Epithelial cell of esophagus (primary cell): Measurements from ENCODE around the gene KLF7.

Source experiments
- DNase-seq: peaks from one replicate; pipeline ENCODE4 v3.0.0; 2010; ENCODE audit warnings: low read depth
- H3K4me3 ChIP-seq: 2 replicates; pipeline ENCODE4 v1.5.1; 2011; ENCODE audit warnings: mild to moderate bottlenecking, low read length, control low read depth
- CTCF ChIP-seq: IDR thresholded peaks from 2 replicates; pipeline ENCODE4 v1.5.1; 2011; ENCODE audit warnings: low read depth, mild to moderate bottlenecking, low read length, control low read depth, inconsistent platforms; ENCODE audit not compliant: insufficient read depth; ENCODE audit errors: missing control alignments

The KLF7 gene

GRCh38 chr2:207135340-207135739, 30.4 kb downstream of the KLF7 start:
- H3K4me3 ChIP-seq, result no peak overlapping the region
- DNase-seq, result no peak
- TF ChIP-seq CTCF, result no peak

- no peak overlapping the region for H3K4me3 ChIP-seq
- peak; percentile 56 for DNase-seq
- no peak for TF ChIP-seq CTCF
Measured at GRCh38 chr2:207133820-207134519, 31.8 kb downstream of the KLF7 start.

GRCh38 chr2:207133458-207133819, 32.3 kb downstream of the KLF7 start:
- TF ChIP-seq CTCF, result no peak
- DNase-seq, result no peak
- H3K4me3 ChIP-seq, result no peak overlapping the region

GRCh38 chr2:207132019-207132418, 33.7 kb downstream of the KLF7 start:
- no peak for DNase-seq
- no peak overlapping the region for H3K4me3 ChIP-seq
- no peak for TF ChIP-seq CTCF

GRCh38 chr2:207131594-207131993, 34.2 kb downstream of the KLF7 start:
- no peak for DNase-seq
- H3K4me3 ChIP-seq, result no peak overlapping the region
- TF ChIP-seq CTCF, result no peak

GRCh38 chr2:207130958-207131521, 34.7 kb downstream of the KLF7 start:
- no peak for DNase-seq

More at GRCh38 chr2:207130958-207131521, 34.7 kb downstream of the KLF7 start:
- TF ChIP-seq CTCF, result no peak
- no peak overlapping the region for H3K4me3 ChIP-seq
